Measurements from ENCODE around the gene SH3RF1.

Gene SH3RF1

DNA sequence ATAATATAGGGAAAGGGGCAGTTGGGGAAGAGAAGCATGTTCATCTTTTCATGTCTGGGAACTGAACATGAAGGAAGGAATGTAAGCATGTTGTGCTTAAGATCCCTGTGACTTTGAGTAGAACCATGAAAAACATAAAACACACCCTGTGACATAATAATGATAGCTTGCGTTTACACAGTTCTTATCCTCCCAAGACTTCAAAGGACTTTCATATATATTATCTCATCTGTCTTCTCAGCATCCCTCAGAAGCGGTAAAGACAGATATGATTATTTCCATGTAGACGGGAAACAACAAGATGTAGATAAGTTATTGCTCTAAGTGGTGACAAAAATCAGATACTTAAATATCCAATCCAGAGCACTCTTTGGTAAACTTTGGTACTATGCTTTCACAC, 3.3 kb upstream of the SH3RF1 start:
- no peak for DNase-seq

GRCh38 chr4:169272265-169272886, 1.6 kb upstream of the SH3RF1 start:
- DNase-seq = no peak

DNA sequence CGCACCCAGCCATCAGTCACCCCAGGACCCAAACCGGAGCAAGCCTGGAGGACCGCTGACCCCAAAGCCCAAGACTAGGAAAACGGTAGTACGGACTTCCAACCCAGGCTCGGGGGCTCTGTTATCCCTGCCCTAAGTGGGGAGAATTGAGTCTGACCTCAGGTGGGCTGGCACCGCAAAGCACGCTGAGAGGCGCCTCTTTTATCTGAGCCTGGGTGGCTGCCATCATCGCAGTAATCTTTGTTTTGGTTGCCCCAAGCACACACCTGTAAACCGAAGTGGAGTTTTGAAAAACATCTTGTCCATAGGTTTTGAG, 894 bp upstream of the SH3RF1 start:
- DNase-seq = no peak

DNA sequence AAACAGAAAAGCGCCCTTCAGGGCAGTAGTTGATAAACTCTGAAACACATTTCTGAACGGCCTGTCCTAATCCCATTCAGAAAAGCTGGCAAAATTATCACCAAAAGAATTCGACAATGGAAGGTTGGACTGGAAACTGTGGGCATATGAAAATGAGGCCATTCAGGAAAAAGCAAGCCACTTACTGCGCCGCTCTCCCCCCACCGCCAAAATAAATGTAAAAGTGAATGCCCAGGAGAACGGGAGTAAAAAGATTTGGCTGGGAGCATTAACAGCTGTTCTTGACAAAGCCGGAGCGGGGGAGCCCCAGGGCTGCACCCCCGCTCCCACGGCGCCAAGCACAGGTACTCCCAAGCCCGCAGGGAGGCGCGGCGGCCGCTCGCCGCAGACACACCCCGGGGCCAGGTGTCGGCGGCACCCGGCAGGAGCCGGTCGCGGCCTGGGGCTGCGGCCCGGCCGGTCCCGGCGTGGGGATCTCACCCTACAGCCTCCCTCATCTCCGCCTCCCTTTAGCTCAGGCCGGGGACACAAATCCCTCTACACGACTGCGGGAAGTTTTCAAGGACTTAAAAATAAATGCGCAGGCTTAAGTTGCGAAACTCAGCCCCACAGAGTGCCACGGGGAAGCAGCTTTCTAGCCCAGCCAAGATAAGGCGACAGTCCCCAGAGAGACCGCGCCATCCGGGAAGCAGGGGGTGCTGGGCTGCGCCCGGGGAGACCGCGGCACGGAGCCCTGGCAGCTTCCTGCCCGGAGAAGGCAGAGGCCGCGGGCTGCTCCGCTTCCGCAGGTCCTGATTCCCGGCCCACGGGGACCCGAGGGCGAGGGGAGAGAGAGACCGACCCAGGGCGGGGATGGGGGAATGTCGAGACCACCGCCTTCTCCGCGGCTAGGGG, 593 bp downstream of the SH3RF1 start:
- no peak for DNase-seq

GRCh38 chr4:169268951-169269760, 1.6 kb downstream of the SH3RF1 start:
- no peak for DNase-seq

DNA sequence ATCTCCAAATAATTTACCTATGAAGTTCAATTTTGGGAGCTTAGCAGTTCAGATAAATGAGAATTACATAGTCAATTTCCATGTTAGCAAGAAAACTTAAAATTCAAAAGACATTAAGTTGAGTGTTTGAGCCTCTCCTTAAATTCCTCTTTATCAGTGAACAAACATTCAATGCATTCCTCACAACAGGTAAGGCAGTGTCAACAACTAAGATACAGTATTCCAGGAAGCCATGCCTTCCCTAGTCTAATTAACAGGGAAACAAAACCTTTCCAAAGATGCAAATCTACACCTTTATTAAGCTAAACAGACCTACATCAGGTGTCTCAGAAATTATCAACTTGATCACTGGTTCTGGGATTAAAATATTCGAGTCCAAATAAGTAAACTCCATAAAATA, 3.7 kb downstream of the SH3RF1 start:
- DNase-seq = no peak

- DNase-seq = no peak
Measured at GRCh38 chr4:169266661-169267060, 4.1 kb downstream of the SH3RF1 start.

DNA sequence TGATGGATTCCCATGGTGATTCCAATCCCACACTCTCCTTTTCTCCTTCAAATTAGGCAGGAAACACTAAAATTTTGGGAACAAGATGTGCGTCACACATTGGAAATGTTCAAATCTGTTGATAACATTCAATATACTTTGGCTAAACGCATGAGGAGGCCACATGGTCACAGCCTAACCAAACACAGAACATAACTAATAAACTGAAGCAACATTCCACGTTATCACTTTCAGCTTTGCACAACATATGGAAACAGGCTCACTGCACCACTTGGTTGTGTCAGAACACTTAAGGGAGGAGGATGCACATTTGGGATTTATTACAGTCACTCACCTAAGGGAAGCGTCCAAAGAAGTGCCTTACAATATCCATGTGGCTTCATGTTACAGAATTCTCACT, 4.7 kb downstream of the SH3RF1 start:
- no peak for DNase-seq

DNA sequence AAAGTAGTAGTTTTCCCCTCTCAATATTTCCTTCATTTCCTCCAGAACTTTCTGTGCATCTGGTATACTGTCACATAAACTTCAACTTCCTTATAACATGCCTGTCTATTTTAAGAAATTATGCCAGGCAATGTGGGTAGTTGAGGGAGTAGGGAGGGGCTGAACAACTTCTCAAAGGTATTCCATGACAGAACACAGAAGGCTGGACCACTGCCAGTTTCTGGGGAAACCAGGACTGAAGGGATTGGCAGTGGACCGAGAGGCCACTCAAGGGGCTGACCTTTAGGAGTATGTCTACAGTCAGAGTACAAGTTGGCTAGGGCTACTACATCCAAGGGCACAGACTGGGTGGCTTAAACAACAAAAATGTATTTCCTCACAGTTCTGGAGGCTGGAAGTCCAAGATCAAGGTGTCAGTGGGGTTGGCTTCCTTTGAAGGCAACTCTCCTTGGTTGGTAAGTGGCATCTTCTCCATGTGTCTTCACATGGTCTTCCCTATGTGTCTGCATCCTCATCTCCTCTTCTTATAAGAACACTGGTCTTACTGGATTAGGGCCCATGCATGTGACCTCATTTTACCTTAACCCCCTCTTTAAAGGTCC, 6.9 kb downstream of the SH3RF1 start:
- no peak for DNase-seq

- DNase-seq = no peak
Measured at GRCh38 chr4:169260217-169260866, 10.4 kb downstream of the SH3RF1 start.

DNA sequence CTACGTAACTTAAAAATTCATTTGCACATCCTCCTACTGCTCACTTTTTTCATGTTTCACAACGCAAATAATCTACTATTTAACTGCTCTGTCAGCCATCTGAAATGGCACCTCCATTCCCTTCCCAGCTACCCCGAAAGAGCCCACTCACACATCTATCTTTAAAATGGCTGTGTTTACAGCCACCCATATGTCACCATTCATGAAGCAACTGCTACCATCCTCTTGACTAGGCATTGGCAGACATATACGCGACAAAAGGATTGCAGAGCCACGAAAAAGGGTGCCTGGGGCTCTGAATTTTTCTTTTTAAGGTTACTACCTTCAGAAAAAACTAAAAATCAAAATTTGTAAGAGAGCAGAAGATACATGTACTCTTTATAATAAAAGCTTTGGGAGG, 11.5 kb downstream of the SH3RF1 start:
- DNase-seq = no peak

DNA sequence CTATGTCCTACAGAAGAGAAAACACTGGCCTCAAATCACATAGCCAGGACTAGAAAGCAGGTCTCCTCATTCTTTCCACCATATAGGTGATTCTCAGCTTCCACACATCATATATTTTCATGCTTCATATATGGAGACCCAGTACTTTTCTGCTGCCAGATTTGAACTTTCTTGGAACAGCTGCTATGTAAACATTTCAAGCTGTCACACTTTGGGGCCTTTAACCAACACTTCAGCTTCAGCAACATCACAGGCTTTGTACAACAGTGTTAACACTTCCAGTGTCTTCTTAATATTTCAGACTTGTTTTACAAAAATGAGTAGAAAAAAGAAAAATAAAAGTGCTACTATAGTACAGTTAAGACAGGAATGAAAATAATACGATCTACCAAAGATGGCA, 12.6 kb downstream of the SH3RF1 start:
- DNase-seq = no peak

- no peak for DNase-seq
Measured at GRCh38 chr4:169256856-169257761, 13.6 kb downstream of the SH3RF1 start.

DNA sequence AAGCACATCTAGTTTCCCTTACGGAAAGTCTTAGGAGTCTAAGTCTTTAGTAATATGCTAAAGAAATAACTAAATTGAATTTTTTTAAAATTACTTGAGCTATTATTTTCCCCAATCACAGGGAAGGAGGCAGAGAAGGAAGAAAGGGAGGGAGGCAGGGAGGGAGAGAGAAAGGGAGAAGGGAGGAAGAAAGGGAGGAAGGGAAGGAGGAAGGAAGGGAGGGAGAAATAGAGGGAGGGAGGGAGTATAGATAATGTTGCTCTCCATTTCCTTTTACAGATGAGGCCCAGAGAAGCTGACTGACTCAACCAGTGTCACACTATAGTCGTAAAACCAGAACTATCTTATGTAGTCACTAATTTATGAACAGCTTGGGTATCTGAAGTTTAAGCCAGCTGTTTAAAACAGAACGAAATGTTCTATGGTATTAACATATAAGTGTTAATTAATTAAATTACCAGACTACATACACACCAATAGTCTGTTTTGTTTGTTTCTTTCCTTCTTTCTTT, 14.6 kb downstream of the SH3RF1 start:
- no peak for DNase-seq

GRCh38 chr4:169254546-169254983, 16.2 kb downstream of the SH3RF1 start:
- DNase-seq = no peak

GRCh38 chr4:169253904-169254303, 16.9 kb downstream of the SH3RF1 start:
- DNase-seq = no peak

DNA sequence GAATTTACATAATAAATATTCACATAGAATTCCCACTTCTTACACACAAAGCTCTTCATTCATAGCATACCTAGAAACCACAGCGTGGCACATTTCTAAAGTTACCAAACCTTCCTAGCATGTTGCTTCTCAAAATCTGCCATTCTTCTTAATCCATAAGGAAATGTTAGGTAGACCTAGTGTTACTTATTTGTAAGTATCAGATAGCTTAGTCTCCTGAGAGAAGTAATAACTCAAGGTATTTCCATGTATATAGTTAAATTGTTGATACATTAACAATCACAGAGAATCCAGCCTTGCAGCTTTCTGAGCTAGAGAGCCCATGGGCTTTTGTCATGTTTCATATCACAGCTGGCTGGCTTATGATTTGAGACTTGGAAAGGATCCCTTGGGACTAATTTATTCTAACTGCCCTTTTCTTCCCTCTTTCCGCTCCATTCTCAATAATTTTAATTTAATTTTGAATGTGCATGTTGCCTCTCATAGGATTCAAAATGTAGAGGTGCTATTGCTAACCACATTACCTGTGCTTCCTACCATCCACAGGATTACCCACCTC, 17.6 kb downstream of the SH3RF1 start:
- no peak for DNase-seq

DNA sequence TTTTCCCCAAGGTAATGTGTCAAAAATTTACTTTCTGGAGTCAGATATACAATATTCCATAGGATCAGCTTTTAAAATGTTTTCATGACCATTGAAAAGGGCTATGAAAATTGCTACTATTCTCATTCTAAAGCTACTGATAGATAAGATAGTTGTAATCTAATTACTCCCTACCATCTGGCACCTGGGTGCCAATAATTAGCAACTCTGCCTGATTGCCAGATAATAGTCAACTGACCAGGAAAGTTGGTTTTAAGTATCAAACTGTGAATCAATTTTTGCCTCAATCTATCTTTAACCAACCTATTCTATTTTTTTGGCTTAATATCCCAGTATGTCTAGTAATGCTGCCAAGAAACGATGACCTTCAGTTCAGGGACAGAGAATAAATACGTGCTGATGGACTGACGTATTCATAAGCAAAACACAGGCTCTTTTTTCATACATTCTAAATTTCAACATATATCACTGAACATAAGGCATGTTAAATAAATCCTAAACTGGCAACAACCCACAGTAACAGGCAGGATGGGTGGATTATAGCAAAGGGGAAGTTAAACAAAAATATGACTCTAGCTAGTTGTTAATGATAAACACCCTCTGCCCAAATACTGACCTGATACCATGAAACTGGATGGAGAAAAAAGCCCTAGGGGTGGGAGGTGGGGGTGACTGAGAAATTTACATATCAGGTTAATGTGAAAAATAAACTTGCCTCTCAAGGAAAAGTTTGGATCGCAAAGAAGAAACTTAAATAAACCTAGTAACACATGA, 18.2 kb downstream of the SH3RF1 start:
- no peak for DNase-seq

DNA sequence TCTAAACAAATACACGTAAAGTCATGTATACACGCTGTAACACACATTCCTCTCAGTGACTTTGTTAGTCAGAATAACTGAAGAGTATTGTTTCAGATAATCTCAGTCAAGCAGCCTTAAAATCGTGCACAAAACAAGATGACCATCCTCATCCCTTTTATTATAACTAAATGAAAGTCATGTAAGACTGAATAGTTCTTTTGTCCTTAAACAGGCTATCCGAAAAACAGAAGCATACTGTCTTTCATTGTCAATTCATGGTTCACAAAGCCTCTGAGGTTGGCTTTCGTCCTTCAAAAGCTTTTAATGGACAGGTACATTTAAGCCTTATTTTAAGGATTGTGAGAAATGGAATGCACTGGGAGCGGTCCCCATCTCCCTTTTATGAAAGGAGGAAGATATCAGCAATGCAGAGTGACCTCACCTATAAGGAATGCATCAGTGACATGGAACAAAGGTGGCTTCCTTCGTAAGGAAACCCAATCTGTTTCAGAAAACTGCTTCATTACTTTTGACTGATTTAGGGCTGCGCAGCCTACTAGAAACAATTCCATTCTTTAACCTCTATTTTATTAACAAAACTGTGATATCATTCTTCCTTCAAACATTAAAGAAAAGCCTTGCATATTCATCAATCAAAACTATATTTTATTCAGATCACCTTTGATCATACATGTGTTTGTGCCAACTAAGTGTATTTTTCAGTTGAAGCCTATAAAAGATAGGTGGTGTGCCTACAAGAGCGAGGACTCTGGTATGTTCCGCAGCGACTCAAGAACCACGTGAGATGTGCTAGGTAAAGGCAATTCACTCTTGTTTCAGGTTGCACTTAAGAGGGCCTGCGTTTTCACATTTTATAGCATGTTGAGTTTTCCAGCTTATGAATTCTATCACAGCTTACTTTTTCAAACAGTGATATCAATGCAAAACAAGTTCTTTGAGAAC, 19.2 kb downstream of the SH3RF1 start:
- DNase-seq = no peak

All from NCI-H2107 (cell line).